Head of caudate nucleus (tissue), 42 donors: ENCODE measurements around the gene RAB23.

ENCODE experiments used
- DNase-seq, 42 donors: peaks; one replicate each; pipeline versions ENCODE4 v3.0.0 to v3.0.0-alpha.2; 2020 to 2021; ENCODE audit warnings: mixed read lengths in 7 of 42
- intact Hi-C: fragments of 100-400 bp; cut with DNase I; formaldehyde crosslinking; loops from one replicate; pipeline ENCODE4 v1.15.0; 2022

Gene RAB23

GRCh38 chr6:57198926-57199636, 23.0 kb downstream of the RAB23 start:
- intact Hi-C loops: no loop called here
- DNase-seq: no peak

- intact Hi-C loops: no loop called here
- DNase-seq: no peak
Observed at GRCh38 chr6:57195457-57195856, 26.6 kb downstream of the RAB23 start.

GRCh38 chr6:57193177-57193576, 28.9 kb downstream of the RAB23 start:
- intact Hi-C loops: no loop called here
- DNase-seq: no peak

- intact Hi-C loops: no loop called here
- DNase-seq: no peak
Observed at GRCh38 chr6:57190140-57190539, 32.0 kb downstream of the RAB23 start.

- DNase-seq: no peak
- intact Hi-C loops: no loop called here
Observed at GRCh38 chr6:57183336-57183735, 38.8 kb downstream of the RAB23 start.

- intact Hi-C loops: no loop called here
Observed at GRCh38 chr6:57182017-57182432, 40.1 kb downstream of the RAB23 start.

GRCh38 chr6:57180596-57180995, 41.5 kb downstream of the RAB23 start:
- no peak for DNase-seq
- intact Hi-C loops: no loop called here

More at GRCh38 chr6:57182017-57182432, 40.1 kb downstream of the RAB23 start:
- DNase-seq: no peak

GRCh38 chr6:57177545-57178265, 44.4 kb downstream of the RAB23 start:
- DNase-seq: no peak
- intact Hi-C loops: loop anchor here (10.0 kb wide), 1 partner anchor 137 kb away; the partner anchor contains the start of gene PRIM2

- intact Hi-C loops: loop anchor here (5.0 to 10.0 kb wide), 3 partner anchors 48 to 140 kb away; partner anchors contain the start of genes KIAA1586, PRIM2 and RAB23
- no peak for DNase-seq
Observed at GRCh38 chr6:57174511-57174907, 47.6 kb downstream of the RAB23 start.

- intact Hi-C loops: loop anchor here (5.0 to 10.0 kb wide), 3 partner anchors 48 to 141 kb away; partner anchors contain the start of genes KIAA1586, PRIM2 and RAB23
- DNase-seq: no peak
Observed at GRCh38 chr6:57173886-57174510, 48.1 kb downstream of the RAB23 start.

- intact Hi-C loops: loop anchor here (5.0 to 10.0 kb wide), 3 partner anchors 49 to 142 kb away; partner anchors contain the start of genes KIAA1586, PRIM2 and RAB23
- peak in 25 of 42 donors; percentile 5 to 51 (median 23) for DNase-seq
Observed at GRCh38 chr6:57173056-57173885, 48.8 kb downstream of the RAB23 start.

GRCh38 chr6:57172136-57173055, 49.7 kb downstream of the RAB23 start, which contains the start of gene BAG2:
BAG2 (plus strand) TSS chr6:57172326; CDS start chr6:57172698, 372 bp downstream.
- intact Hi-C loops: loop anchor here (5.0 to 10.0 kb wide), 3 partner anchors 50 to 142 kb away; partner anchors contain the start of genes KIAA1586, PRIM2 and RAB23
- DNase-seq: peak; percentile 67 to 92 (median 80)

GRCh38 chr6:57165080-57165479, 57.0 kb downstream of the RAB23 start:
- no peak for DNase-seq
- intact Hi-C loops: no loop called here

- DNase-seq: no peak
- intact Hi-C loops: no loop called here
Observed at GRCh38 chr6:57163956-57164355, 58.2 kb downstream of the RAB23 start.

GRCh38 chr6:57162516-57162915, 59.6 kb downstream of the RAB23 start:
- intact Hi-C loops: no loop called here
- no peak for DNase-seq

- DNase-seq: no peak
- intact Hi-C loops: no loop called here
Observed at GRCh38 chr6:57162028-57162427, 60.1 kb downstream of the RAB23 start.

GRCh38 chr6:57159127-57159526, 63.0 kb downstream of the RAB23 start:
- no peak for DNase-seq
- intact Hi-C loops: no loop called here

- intact Hi-C loops: no loop called here
- no peak for DNase-seq
Observed at GRCh38 chr6:57158658-57159057, 63.4 kb downstream of the RAB23 start.
